CD4-positive, alpha-beta T cell treated with Interleukin-21 for 1 hour (primary cell): ENCODE measurements around the gene NRG2.

Source experiments
- DNase-seq: peaks from one replicate; pipeline ENCODE4 v3.0.0-alpha.2; 2020

NRG2 gene

DNA sequence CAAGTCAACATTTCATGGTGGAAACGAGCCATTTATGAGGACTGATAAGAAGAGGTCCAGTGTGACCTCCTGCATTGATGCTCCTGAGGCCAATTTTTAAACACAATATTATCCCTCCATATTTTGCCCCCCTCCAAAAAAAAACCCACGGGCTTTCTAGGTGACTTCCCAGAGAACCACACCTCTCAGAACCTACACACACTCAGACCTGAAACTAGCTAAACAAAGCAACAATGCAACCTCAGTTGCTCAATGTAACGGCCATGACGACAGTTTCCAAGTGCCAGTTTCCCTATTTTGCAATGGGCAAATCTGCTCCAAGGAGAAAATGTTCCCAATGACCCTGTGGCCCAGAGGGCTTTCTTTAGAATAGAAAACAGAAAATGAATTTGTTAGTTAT, 3.5 kb downstream of the NRG2 start:
- no peak for DNase-seq

DNA sequence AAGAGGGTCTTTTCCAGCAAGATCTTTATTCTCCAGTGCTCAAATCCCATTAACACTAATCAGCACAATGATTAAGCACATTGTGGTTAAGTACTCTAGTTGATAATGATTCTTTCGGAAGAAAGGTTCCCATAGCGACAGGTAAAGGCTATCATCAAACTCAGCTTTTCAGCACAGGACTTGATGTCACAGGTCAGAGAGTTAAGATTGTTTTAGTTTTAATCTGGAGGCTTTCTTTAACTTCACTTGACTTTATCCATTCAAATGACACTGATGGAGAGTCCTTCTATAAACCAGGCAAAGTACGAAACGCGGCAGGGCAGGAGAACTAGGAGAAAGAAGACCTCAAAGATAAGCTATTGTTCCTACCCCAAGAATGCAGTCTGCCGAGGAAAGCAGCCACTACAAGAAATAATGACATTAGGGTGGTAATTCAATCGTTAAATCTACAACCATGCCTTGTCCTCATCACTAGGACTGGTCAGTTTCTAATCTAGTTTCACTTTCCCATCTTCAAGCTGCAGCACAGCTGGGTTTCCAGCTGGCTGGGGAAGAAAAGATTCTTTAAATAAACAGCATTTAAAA, 4.6 kb downstream of the NRG2 start:
- DNase-seq: no peak

DNA sequence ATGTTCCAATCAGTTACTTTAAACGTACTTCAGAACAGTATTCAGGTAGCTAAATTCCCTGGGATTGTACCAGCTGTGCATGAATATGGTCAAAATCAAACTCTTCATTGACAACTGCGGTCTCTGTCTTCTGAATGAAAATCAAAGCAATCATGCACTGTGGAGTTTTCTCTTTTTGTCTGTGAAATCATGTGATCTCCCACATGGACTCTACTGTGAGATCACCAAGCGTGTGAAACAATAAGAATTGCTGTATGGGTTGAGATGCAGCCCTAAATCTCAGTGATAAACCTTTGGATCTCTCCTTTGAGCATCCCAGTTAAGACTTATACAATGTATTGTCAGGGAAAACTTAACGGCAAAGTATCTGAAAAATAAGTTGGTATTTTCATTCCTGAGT, 6.1 kb downstream of the NRG2 start:
- no peak for DNase-seq

DNA sequence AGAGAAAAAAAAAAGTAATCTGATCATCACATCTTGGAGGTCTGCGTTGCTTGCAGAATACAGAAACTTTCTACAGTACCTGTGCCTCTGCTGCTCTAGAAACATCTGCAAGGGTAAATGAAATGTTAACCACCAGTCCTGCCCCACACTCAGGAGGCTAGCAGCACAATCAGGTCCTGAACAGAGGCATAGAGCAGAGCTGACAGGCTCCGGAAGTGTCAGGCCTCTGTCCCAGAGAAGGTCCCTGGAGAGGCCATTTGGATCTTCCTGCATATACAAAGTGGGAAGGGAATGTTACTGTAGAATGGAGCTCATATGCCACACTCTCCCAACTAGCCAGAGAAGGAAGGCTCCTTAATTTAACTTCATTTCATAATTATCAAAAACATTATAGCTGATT, 7.2 kb downstream of the NRG2 start:
- DNase-seq: no peak

DNA sequence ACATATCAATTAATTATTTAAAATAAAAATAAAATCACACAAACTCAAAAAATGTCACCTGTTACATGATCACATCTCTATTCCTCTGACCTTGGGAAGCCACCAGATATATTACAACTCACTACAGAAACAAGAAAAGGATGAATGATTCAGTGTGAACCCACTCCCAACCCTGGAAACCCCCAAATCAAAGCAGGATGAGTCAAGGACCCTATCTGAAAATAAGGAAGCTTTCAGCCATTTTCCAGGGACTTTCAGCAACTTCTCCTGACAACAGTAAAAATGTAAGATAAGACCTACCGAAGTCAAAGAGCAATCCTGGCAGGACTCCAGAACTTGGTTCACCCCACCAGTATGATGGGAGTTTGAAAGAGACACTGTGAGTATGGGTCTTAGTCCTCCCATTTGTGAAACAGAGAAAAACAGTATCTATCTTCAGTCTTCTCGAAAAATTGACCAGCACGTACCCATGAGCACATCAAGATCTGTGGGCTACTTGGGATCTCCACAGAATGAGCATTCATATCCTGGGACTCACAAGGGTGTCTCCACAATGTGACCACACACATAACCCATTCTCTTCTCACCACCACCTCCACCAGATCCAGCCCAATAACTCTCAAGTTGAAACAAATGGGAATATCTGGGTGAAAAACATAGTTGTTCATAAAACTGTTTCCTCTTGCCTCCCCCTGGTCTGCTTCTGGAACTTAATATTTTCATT, 9.9 kb downstream of the NRG2 start:
- no peak for DNase-seq

DNA sequence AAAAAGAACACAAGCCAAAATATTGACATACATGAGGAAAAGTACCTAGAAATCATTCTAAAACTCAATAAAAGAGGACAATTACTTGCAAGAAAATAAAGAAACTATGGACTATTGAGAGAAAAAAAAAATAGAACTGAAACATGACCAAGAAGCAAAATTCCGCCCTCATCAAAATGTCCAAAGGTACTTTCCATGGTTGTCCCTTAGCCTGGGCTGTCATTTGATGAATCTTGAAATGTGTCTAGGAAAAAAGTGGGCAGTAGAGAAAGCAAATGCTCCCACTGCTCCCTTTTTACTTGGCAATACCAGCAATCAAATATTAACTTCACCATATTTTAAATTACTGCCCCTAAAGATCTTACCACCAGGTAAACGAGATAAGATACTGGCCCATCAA, 10.8 kb downstream of the NRG2 start:
- no peak for DNase-seq

DNA sequence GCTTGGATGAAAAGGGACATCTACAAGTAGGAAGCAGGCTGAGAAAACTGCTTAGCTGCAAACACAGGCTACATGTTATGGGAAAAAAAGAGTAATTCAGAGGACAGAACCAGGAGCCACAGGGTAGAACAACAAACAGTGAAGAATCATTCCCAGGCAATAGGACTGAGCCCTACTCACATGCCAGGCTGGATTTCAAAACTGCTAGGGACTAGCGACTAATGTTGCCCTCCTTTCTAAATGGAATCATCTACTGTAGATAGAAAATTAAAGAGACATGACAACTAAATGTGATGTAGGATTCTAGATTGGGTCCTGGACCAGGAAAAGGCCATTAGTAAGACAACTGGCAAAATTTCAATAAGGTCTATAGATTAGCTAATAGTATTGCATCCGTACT, 15.3 kb downstream of the NRG2 start:
- DNase-seq: no peak

DNA sequence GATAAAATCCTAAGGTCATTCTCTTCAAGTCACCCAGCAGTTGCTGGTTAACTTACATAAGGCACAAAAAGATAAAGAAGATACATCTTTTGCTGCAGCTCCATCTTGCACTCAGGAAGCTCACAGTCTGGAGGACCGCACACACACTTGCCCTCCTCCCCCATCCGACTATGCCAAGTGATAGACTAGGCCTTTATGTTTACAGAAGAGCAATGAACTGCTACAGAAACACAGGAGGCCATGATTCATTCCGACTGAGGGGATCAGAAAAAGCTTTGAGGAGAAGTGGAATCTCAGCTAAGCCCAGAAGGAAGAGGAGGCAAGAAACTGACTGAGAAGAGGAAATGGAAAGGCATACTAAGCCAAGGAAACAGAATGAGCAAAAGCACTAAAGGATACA, 17.4 kb downstream of the NRG2 start:
- no peak for DNase-seq

DNA sequence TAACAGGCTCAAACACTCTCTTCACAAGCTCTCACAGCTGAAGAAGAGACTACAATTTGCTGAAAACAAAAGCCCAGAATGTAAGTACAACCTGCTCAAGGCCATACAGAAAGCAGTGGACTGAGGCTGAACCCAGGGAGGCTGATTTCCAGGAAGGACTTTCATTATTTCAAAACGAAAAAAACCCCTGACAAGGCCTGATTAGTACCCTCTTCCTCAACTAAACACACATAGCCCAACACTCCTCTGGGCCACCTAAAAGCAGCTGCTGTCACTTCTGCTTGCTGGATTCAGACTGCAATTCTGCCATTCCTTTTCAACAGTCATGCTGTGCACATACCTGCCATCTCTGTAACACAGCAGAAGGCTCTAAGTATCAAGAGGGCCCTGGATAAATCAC, 18.2 kb downstream of the NRG2 start:
- no peak for DNase-seq

DNA sequence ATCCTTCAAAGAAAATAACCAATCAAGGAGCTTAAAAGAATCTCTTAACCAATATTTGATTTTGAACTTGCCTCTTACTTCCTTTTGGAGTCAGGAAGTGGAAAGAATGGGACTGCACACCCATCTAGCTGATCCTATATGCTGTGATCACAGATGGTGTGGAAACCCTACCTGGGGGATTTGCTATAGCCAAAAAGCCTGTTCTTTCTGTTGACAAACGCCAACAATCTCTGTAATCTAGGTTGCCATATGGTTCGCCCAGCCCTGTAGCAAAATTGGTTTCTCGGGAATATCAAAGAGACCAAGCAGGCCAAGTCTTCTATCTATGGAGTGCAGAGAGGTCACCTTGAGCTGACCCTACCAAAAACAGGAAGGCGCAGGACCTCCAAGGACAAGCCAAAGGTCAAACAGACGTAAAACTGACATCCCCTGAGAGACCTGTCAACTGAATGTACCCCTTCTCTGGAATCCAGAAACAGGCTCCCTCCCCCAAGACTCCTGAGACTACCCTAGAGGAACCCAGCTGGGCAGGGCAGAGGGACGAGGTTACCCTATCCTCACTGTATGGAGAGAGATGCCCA, 19.4 kb downstream of the NRG2 start:
- no peak for DNase-seq

DNA sequence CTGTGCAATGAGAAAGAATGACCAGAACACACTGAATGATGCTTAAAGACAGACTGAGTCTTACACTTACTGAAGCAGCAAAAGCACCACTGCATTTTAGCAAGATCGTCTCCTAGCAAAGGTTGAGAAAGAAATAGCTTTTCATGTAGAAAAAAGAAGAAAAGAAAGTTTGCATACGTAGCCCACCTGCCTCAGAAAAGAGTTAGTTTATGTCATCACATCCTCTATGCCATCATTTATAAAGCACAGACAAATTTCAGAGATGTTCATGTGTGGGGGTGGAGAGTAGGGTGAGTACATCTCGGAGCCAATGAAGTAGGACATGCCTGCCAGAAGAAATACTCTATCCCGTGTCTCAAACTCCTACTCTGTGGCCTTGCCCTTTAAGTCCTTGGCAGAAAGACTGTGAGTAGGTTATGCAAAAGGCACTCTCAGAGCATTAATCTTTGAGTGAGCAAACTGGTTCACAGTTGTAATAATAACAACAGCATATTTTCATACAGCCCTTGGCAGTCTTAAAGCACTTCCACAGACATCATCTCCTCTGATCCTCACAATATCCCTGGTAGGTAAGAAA, 22.4 kb downstream of the NRG2 start:
- DNase-seq: no peak

DNA sequence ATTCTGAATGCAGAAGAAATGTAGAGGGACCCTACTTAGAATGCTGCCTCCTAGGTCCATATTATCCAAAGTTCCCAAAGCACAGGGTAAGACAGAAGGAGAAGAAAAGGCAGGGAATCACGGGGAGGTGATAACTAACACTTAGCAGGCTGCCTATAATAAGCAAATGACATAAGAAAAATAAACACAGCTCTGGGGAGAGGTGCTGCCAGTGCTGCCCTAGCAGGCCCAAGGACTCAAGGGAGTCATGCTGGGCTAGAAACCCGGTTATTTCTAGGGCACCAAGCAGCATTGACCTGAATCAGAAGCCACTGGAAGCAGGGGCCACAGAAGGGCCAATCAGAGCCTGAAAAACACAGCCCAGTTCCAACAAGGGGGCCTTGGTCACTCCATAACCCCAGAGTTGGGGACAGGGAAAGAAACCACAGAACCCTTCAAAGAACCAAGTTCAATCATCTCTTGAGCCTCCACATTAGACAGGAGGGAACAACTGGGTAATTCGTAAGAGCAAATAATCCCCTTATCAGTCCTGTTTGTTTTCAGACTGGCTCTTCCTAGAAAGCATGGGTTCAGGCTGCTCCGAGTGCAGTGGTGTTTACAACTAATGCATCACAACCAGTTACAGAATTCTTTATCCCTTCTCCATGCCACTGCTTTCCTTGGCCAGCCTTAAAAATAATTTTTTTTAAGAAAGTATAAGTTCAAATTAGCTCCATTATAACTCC, 24.0 kb downstream of the NRG2 start:
- DNase-seq: no peak

DNA sequence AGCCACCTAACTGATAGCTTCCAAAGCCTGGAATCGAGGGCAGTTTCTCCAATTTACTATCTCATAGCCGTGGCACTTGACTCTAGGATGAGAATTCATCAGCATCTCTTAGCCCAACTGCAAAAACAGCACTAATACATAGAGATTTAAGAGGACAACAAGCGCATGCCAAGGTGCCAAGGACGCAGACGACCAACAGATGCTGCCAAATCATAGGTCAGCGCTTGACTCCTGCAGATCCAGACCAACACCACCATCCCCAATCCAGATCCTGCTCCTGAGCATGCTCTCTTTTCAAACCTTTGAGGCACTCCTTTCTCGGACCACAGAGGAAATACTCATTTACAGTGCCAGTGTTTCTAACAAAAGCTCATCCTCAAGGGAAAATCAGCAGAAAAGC, 24.6 kb downstream of the NRG2 start:
- DNase-seq: no peak

DNA sequence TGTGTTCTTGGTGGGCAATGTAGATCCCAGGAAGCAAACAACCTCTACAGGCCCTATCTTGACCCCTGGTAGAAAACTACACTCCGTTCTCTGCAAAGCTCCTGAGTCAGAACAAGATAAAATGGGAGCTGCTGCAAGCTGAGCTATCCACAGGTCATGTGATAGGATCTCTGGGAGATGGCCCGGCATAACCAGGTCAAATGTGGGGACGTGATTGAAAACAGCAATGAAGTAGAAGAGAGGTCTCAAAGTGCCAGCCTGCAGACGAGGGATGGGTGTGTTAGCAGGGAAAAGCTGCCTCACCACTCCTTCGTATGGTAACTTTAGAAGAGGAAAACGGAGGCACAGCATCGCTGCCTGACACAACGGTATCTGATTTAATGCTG, 25.0 kb downstream of the NRG2 start:
- no peak for DNase-seq

DNA sequence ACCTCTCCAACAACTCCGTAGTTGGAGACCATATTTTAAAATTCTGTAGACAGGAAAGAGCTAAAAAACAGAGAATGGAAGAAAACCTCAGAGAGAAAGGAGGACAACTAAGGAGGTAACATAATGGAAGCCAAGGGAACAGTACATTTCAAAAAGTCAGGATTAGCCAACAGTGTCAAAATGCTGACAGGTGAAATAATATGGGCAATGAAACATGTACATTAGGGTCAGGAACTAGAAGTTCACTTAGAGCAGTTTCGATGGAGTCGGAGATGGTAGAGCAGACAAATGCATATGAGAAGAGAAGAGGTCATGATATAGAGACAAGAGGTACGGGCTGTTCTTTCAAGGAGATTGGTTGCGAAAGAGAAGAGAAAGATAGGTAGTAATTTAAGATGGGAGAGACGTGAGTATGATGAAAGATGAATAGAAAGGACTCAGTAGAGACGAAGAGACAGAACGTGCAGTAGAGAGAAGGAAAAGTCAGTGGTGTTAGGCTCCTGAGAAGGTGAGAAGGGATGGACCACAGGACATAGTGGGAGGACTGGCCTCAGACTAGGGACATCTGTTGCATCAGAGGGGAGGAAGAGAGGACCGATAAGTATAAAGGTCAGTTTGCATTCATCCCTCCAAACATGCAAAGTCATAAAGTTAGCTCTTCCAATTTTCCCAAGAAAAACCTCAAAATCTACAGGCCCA, 25.6 kb downstream of the NRG2 start:
- DNase-seq: no peak

DNA sequence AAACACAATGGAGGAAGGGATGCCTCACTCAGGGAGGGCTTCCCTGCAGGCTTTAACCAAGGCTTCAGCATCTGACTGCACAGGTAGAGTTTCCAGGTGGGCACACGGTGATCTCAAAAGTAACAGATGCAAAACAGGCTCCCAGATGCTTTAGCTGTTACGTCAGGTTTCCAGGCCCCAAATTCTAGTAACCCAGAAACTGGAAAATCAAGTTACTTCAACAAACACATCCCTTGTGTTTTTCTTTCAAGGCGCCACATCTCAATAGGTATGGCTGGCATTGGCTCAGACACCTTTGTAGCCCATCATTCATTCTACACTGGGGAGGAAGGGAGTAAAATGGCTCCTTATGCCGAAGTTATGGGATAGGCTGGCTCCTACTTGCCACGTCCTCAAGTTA, 27.4 kb downstream of the NRG2 start:
- DNase-seq: no peak

DNA sequence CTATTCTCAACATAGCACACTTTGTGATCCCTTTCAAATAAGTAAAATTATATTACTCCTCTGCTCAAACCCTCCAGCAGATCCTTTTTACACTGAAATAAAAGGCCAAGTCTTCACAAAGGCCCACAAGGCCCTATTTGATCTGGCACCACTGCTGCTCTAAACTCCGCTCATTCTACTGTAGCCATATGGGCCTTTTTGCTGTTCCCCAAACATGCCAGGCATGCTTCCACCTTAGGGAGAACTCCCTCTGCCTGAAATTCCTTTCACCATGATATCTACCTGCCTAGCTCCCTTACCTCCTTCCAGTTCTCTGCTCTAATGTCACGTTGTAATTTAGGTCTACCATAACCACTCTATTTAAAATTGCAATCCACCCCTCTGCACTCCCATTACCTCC, 28.3 kb downstream of the NRG2 start:
- DNase-seq: no peak

DNA sequence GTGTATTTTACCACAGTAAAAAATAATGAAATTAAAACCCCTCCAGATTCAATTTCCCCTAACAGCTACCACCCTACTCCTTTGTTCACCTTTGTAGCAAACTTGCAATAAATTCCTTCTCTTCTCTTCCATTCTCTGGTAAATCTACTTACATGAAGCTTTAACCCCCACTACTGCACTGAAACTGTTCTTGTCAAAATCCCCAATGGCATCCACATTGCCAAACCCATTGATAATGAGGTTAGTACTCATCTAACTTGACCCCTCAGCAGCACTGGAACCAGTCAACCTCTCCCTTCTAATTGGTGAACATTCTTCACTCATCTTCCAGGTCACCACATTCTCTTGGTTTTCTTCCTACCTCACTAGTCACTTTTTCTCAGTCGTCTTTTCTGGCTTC, 29.6 kb downstream of the NRG2 start:
- no peak for DNase-seq

DNA sequence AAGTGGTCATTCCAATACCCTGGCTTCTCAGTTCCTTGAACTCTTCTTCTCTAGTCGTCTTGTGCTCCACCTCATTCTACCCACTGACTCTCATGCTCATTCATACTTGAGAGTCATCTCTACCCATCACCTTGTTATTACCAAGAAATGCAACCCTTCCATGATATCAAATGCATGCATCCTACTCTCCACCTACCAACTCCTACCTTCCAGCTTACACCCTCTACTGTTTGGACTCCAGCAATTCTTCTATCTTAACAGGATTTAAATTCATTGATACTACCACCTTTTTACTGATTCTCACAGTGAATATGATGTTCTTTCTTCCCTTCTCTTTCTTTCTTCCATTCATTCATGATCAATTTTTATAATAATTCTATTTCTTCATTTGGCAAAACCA, 30.7 kb downstream of the NRG2 start:
- no peak for DNase-seq

DNA sequence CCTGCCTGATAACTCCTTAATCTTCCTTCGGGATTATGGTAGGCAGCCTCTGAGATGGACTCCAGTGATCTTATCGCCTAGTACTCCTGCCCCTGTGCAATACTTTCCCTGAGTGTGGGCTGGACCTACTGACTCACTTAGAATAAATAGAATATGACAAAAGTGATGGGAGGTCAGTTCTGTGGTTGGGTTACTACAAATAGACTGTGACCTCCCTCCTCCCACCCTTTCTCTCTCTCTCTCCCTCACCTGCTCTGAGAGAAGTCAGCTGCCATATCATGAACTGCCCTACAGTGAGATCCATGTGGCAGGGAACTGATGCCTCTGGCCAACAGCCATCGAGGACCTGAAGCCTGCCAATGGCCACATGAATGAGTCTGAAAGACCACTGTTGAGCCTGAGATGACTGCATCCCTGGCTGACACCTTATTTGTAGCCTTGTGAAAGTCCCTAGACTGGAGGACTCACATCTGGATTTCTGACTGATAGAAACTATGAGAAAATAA, 31.7 kb downstream of the NRG2 start:
- DNase-seq: no peak

DNA sequence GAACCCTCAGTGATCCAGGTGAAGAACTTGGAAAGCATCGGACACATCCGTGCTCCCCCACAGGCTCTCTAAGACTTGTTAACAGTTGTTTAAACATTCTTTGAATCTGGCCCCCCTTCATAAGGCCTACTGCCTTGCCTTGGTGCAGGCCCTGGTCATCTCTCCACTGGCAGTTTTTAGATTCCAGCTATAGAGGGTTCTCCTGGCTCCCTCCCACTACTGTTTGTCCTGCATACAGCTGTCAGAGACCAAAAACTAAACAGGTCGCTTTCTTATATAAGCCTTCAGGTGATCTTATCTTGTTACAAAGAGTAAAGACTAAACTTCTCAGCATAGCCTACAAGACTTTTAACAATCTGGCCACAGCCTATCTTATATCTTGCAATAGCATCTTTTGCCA, 32.3 kb downstream of the NRG2 start:
- no peak for DNase-seq

DNA sequence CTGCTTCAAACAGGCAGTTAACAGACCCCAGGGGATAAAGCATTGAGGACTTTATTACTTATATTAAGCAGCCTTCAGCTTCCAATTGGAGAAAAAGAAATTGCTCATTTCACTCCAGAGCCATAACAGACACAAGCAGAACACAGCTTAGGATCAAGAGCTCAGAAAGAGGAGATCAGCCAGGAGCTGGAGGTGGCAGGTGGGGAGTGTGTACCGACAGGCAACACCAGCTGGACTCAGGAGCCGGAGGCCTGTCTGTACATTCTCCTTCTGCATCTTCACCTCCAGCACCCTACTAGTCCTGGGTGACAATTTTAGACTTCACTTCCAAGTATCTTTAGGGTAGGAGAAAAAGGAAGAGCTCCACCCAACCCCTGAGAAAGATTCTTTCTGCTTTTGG, 35.8 kb downstream of the NRG2 start:
- no peak for DNase-seq

DNA sequence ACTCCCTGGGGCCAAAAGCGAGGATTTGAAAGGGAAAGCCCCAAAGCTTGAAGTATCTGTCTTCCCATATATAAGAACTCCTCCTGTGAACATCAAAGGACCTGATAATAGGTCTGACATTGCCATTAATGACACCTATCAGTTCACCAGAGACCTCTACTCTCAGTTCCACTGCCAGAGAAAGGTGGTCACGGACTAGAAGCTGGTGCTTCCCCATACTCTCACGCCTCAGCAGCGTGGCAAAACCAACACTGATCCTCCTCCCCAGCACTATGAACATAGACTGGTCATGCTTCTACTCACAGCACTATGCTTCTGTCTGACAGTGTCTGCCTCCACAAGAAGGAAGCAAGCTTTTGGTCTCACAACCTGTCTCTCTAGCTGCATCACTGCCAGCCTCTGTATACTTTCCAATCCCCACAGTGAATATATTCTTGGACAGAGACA, 37.9 kb downstream of the NRG2 start:
- DNase-seq: no peak
